GM23338 (cell line): ENCODE measurements around the gene ROR1. TPM values are rescaled to one million over a fixed set of nuclear protein-coding genes. Genes with fewer than 3 reads are reported as not detected.

Experiments used
- ATAC-seq: fragments of 200-7000 bp; cut with Tn5 transposase; 3 replicates; pipeline ENCODE4 v1.9.1; 2020
- DNase-seq: peaks from one replicate; pipeline ENCODE4 v3.0.0-alpha.2; 2015; ENCODE audit warnings: low spot score
- H2AFZ ChIP-seq: fragments of 200-600 bp; sonication (generic); 2 replicates; pipeline ENCODE4 v1.8.0; 2016; ENCODE audit warnings: antibody characterized with exemption, mild to moderate bottlenecking, moderate library complexity
- H3F3A ChIP-seq: fragments of 200-600 bp; sonication (generic); replicated peaks from 2 replicates; pipeline ENCODE4 v1.8.0; 2017; ENCODE audit warnings: antibody characterized with exemption, mixed run types, low read depth
- H3K27ac ChIP-seq: fragments of 200-600 bp; sonication (generic); 2 replicates; pipeline ENCODE4 v1.6.1; 2016; ENCODE audit warnings: low read depth
- H3K27me3 ChIP-seq: fragments of 200-600 bp; sonication (generic); 2 replicates; pipeline ENCODE4 v1.8.0; 2016; ENCODE audit warnings: mild to moderate bottlenecking, mixed run types, moderate library complexity; ENCODE audit not compliant: insufficient read depth
- H3K36me3 ChIP-seq: fragments of 200-600 bp; sonication (generic); 2 replicates; pipeline ENCODE4 v1.8.0; 2016; ENCODE audit warnings: mild to moderate bottlenecking; ENCODE audit not compliant: insufficient read depth
- H3K4me1 ChIP-seq: fragments of 200-600 bp; sonication (generic); 2 replicates; pipeline ENCODE4 v1.8.0; 2016; ENCODE audit warnings: mild to moderate bottlenecking, moderate library complexity; ENCODE audit not compliant: insufficient read depth
- H3K4me2 ChIP-seq: fragments of 200-600 bp; sonication (generic); 2 replicates; pipeline ENCODE4 v1.7.1; 2017; ENCODE audit warnings: mixed run types
- H3K4me3 ChIP-seq: fragments of 200-600 bp; sonication (generic); 2 replicates; pipeline ENCODE4 v1.6.1; 2016; ENCODE audit warnings: mixed run types
- H3K79me2 ChIP-seq: fragments of 200-600 bp; sonication (generic); replicated peaks from 2 replicates; pipeline ENCODE4 v1.8.0; 2017; ENCODE audit warnings: mild to moderate bottlenecking; ENCODE audit not compliant: insufficient read depth
- H3K9me2 ChIP-seq: fragments of 200-600 bp; sonication (generic); 2 replicates; pipeline ENCODE4 v1.8.0; 2017; ENCODE audit not compliant: insufficient read depth
- H4K20me1 ChIP-seq: fragments of 200-600 bp; sonication (generic); replicated peaks from 2 replicates; pipeline ENCODE4 v1.8.0; 2017; ENCODE audit warnings: mild to moderate bottlenecking; ENCODE audit not compliant: insufficient read depth
- H3K27ac Mint-ChIP-seq: 2 replicates; pipeline ENCODE4 v1.8.0; 2020; ENCODE audit warnings: inconsistent platforms, mild to moderate bottlenecking, moderate library complexity, mixed read lengths
- H3K27me3 Mint-ChIP-seq: 3 replicates; pipeline ENCODE4 v1.8.0; 2022; ENCODE audit warnings: low read depth, mild to moderate bottlenecking, moderate library complexity, mixed read lengths, inconsistent platforms; ENCODE audit not compliant: insufficient read depth, poor library complexity
- H3K36me3 Mint-ChIP-seq: 3 replicates; pipeline ENCODE4 v1.8.0; 2021; ENCODE audit warnings: low read depth, mild to moderate bottlenecking, inconsistent platforms, moderate library complexity, mixed read lengths
- H3K4me1 Mint-ChIP-seq: 3 replicates; pipeline ENCODE4 v1.8.0; 2020; ENCODE audit warnings: mild to moderate bottlenecking, inconsistent platforms, mixed read lengths
- H3K4me3 Mint-ChIP-seq: 3 replicates; pipeline ENCODE4 v1.8.0; 2021; ENCODE audit warnings: moderate library complexity, mild to moderate bottlenecking, inconsistent platforms, mixed read lengths
- H3K9me3 Mint-ChIP-seq: 3 replicates; pipeline ENCODE4 v1.8.0; 2020; ENCODE audit warnings: moderate library complexity, mild to moderate bottlenecking, inconsistent platforms, mixed read lengths
- CTCF ChIP-seq, 2 experiments: fragments of 200-600 bp in 1 of 2; sonication (generic) in 1 of 2; conservative IDR thresholded peaks; 2 replicates each; pipeline versions ENCODE4 v1.5.1 to v1.6.1; 2016 to 2017; ENCODE audit warnings: antibody characterized with exemption in 2 of 2, low read depth in 2 of 2, mild to moderate bottlenecking in 2 of 2, moderate library complexity in 1 of 2
- ETS1 ChIP-seq: IDR thresholded peaks from 2 replicates; pipeline ENCODE4 v1.6.1; 2016; ENCODE audit warnings: antibody characterized with exemption
- POLR2AphosphoS5 ChIP-seq: IDR thresholded peaks from 2 replicates; pipeline ENCODE4 v1.6.1; 2016; ENCODE audit warnings: antibody characterized with exemption, low read depth
- STAT1 ChIP-seq: IDR thresholded peaks from one replicate; pipeline ENCODE4 v1.6.1; 2016; ENCODE audit warnings: antibody characterized with exemption; ENCODE audit not compliant: unreplicated experiment
- polyA plus RNA-seq: library from polyadenylated mRNA; unstranded; fragments of >200 nt; fragmentation: Nextera tagmentation; extraction: Ambion mirVana; gene quantifications from 2 replicates; pipeline ENCODE4 v1.2.1, GENCODE V29; 2016
- total RNA-seq: library from RNA; depleted of rRNA; stranded (reverse); fragments of >200 nt; shearing (Covaris generic); gene quantifications from 2 replicates; pipeline ENCODE4 v1.2.3, GENCODE V29; 2014
- TF ChIP-seq, protein P1 (sequence below): IDR thresholded peaks from one replicate; pipeline ENCODE4 v1.6.1; 2018; ENCODE audit warnings: antibody characterized with exemption; ENCODE audit not compliant: unreplicated experiment
- TF ChIP-seq, protein P2 (sequence below): fragments of 250-450 bp; sonication (Bioruptor Pico); IDR thresholded peaks from 2 replicates; pipeline ENCODE4 v1.5.0; 2020; ENCODE audit warnings: mild to moderate bottlenecking, moderate library complexity

ROR1 gene
- total and polyA plus RNA-seq, 2 experiments from 2014 or later: 59.7 to 96.0 TPM

DNA sequence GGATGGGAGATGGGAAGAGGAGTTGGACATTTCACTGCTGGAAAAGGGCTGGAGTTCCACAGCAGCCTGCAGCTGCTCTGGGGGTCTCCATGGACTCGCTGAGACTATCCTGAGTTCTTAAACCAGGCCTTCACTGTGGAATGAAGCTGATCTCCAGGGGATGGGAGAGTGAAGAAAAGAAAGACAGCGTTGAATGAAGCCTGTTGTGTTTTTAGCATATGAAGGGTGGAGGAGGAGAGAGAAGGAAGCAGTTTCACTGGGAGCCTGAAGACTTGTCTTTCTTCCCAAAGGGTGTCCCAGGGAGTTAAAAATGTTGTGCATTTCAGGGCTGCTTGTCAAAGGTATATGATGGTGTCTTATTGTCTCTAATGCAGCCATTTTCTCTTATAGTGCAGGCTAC, 9.2 kb downstream of the ROR1 start (continued):
- TF ChIP-seq CTCF (conservative IDR thresholded peaks at IDR 0.05; ENCODE audit: low read depth in 2 of 2) (no peak), STAT1 (no peak), ETS1 (no peak), POLR2AphosphoS5 (peak; percentile 32)
- TF ChIP-seq, protein P1, sequence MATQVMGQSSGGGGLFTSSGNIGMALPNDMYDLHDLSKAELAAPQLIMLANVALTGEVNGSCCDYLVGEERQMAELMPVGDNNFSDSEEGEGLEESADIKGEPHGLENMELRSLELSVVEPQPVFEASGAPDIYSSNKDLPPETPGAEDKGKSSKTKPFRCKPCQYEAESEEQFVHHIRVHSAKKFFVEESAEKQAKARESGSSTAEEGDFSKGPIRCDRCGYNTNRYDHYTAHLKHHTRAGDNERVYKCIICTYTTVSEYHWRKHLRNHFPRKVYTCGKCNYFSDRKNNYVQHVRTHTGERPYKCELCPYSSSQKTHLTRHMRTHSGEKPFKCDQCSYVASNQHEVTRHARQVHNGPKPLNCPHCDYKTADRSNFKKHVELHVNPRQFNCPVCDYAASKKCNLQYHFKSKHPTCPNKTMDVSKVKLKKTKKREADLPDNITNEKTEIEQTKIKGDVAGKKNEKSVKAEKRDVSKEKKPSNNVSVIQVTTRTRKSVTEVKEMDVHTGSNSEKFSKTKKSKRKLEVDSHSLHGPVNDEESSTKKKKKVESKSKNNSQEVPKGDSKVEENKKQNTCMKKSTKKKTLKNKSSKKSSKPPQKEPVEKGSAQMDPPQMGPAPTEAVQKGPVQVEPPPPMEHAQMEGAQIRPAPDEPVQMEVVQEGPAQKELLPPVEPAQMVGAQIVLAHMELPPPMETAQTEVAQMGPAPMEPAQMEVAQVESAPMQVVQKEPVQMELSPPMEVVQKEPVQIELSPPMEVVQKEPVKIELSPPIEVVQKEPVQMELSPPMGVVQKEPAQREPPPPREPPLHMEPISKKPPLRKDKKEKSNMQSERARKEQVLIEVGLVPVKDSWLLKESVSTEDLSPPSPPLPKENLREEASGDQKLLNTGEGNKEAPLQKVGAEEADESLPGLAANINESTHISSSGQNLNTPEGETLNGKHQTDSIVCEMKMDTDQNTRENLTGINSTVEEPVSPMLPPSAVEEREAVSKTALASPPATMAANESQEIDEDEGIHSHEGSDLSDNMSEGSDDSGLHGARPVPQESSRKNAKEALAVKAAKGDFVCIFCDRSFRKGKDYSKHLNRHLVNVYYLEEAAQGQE: no peak

- Mint-ChIP-seq H3K4me3 (peak overlapping the region; percentile 1; the same call in 1 of the 3 replicates), H3K27me3 (peaks cover 11% of the 10 kb centered on the region), H3K36me3 (peaks cover 5% of the 10 kb centered on the region; the same call in 2 of the 3 replicates), H3K9me3 (no peaks in the 10 kb centered on the region; the same call in 2 of the 3 replicates), H3K27ac (peak overlapping the region; percentile 54), H3K4me1 (peaks cover 93% of the 10 kb centered on the region)
- Histone ChIP-seq H3K36me3 (no peaks in the 10 kb centered on the region), H3K4me3 (peak overlapping the region; percentile 37; the same call in 1 of the 2 replicates), H3K4me2 (peak overlapping the region; percentile 77), H3K27ac (peak overlapping the region; percentile 96), H3K79me2 (peaks cover 92% of the 10 kb centered on the region), H3F3A (peaks cover 14% of the 10 kb centered on the region; the same call in 1 of the 2 replicates), H4K20me1 (no peaks in the 10 kb centered on the region), H3K4me1 (peaks cover 92% of the 10 kb centered on the region), H3K27me3 (no peaks in the 10 kb centered on the region), H2AFZ (no peak overlapping the region), H3K9me2 (no peaks in the 10 kb centered on the region)
- no peak for TF ChIP-seq CTCF (conservative IDR thresholded peaks at IDR 0.05; ENCODE audit: low read depth in 2 of 2)
- TF ChIP-seq, protein P2, sequence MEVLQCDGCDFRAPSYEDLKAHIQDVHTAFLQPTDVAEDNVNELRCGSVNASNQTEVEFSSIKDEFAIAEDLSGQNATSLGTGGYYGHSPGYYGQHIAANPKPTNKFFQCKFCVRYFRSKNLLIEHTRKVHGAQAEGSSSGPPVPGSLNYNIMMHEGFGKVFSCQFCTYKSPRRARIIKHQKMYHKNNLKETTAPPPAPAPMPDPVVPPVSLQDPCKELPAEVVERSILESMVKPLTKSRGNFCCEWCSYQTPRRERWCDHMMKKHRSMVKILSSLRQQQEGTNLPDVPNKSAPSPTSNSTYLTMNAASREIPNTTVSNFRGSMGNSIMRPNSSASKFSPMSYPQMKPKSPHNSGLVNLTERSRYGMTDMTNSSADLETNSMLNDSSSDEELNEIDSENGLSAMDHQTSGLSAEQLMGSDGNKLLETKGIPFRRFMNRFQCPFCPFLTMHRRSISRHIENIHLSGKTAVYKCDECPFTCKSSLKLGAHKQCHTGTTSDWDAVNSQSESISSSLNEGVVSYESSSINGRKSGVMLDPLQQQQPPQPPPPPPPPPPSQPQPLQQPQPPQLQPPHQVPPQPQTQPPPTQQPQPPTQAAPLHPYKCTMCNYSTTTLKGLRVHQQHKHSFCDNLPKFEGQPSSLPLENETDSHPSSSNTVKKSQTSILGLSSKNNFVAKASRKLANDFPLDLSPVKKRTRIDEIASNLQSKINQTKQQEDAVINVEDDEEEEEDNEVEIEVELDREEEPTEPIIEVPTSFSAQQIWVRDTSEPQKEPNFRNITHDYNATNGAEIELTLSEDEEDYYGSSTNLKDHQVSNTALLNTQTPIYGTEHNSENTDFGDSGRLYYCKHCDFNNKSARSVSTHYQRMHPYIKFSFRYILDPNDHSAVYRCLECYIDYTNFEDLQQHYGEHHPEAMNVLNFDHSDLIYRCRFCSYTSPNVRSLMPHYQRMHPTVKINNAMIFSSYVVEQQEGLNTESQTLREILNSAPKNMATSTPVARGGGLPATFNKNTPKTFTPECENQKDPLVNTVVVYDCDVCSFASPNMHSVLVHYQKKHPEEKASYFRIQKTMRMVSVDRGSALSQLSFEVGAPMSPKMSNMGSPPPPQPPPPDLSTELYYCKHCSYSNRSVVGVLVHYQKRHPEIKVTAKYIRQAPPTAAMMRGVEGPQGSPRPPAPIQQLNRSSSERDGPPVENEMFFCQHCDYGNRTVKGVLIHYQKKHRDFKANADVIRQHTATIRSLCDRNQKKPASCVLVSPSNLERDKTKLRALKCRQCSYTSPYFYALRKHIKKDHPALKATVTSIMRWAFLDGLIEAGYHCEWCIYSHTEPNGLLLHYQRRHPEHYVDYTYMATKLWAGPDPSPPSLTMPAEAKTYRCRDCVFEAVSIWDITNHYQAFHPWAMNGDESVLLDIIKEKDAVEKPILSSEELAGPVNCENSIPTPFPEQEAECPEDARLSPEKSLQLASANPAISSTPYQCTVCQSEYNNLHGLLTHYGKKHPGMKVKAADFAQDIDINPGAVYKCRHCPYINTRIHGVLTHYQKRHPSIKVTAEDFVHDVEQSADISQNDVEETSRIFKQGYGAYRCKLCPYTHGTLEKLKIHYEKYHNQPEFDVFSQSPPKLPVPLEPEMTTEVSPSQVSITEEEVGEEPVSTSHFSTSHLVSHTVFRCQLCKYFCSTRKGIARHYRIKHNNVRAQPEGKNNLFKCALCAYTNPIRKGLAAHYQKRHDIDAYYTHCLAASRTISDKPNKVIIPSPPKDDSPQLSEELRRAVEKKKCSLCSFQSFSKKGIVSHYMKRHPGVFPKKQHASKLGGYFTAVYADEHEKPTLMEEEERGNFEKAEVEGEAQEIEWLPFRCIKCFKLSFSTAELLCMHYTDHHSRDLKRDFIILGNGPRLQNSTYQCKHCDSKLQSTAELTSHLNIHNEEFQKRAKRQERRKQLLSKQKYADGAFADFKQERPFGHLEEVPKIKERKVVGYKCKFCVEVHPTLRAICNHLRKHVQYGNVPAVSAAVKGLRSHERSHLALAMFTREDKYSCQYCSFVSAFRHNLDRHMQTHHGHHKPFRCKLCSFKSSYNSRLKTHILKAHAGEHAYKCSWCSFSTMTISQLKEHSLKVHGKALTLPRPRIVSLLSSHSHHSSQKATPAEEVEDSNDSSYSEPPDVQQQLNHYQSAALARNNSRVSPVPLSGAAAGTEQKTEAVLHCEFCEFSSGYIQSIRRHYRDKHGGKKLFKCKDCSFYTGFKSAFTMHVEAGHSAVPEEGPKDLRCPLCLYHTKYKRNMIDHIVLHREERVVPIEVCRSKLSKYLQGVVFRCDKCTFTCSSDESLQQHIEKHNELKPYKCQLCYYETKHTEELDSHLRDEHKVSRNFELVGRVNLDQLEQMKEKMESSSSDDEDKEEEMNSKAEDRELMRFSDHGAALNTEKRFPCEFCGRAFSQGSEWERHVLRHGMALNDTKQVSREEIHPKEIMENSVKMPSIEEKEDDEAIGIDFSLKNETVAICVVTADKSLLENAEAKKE: no peak
- TF ChIP-seq POLR2AphosphoS5: no peak
- ATAC-seq (no peak), DNase-seq (no peak)
Observed at GRCh38 chr1:63784083-63784482, 10.3 kb downstream of the ROR1 start.
